GM23338 (cell line): Measurements from ENCODE around the gene ISY1. TPM values are rescaled to one million over a fixed set of nuclear protein-coding genes. Genes with fewer than 3 reads are reported as not detected.

Experiments
- ATAC-seq: fragments of 200-7000 bp; cut with Tn5 transposase; 3 replicates; pipeline ENCODE4 v1.9.1; 2020
- DNase-seq: peaks from one replicate; pipeline ENCODE4 v3.0.0-alpha.2; 2015; ENCODE audit warnings: low spot score
- H2AFZ ChIP-seq: fragments of 200-600 bp; sonication (generic); 2 replicates; pipeline ENCODE4 v1.8.0; 2016; ENCODE audit warnings: antibody characterized with exemption, mild to moderate bottlenecking, moderate library complexity
- H3F3A ChIP-seq: fragments of 200-600 bp; sonication (generic); replicated peaks from 2 replicates; pipeline ENCODE4 v1.8.0; 2017; ENCODE audit warnings: antibody characterized with exemption, mixed run types, low read depth
- H3K27ac ChIP-seq: fragments of 200-600 bp; sonication (generic); 2 replicates; pipeline ENCODE4 v1.6.1; 2016; ENCODE audit warnings: low read depth
- H3K27me3 ChIP-seq: fragments of 200-600 bp; sonication (generic); 2 replicates; pipeline ENCODE4 v1.8.0; 2016; ENCODE audit warnings: mild to moderate bottlenecking, mixed run types, moderate library complexity; ENCODE audit not compliant: insufficient read depth
- H3K36me3 ChIP-seq: fragments of 200-600 bp; sonication (generic); 2 replicates; pipeline ENCODE4 v1.8.0; 2016; ENCODE audit warnings: mild to moderate bottlenecking; ENCODE audit not compliant: insufficient read depth
- H3K4me1 ChIP-seq: fragments of 200-600 bp; sonication (generic); 2 replicates; pipeline ENCODE4 v1.8.0; 2016; ENCODE audit warnings: mild to moderate bottlenecking, moderate library complexity; ENCODE audit not compliant: insufficient read depth
- H3K4me2 ChIP-seq: fragments of 200-600 bp; sonication (generic); 2 replicates; pipeline ENCODE4 v1.7.1; 2017; ENCODE audit warnings: mixed run types
- H3K4me3 ChIP-seq: fragments of 200-600 bp; sonication (generic); 2 replicates; pipeline ENCODE4 v1.6.1; 2016; ENCODE audit warnings: mixed run types
- H3K79me2 ChIP-seq: fragments of 200-600 bp; sonication (generic); replicated peaks from 2 replicates; pipeline ENCODE4 v1.8.0; 2017; ENCODE audit warnings: mild to moderate bottlenecking; ENCODE audit not compliant: insufficient read depth
- H3K9me2 ChIP-seq: fragments of 200-600 bp; sonication (generic); 2 replicates; pipeline ENCODE4 v1.8.0; 2017; ENCODE audit not compliant: insufficient read depth
- H4K20me1 ChIP-seq: fragments of 200-600 bp; sonication (generic); replicated peaks from 2 replicates; pipeline ENCODE4 v1.8.0; 2017; ENCODE audit warnings: mild to moderate bottlenecking; ENCODE audit not compliant: insufficient read depth
- H3K27ac Mint-ChIP-seq: 2 replicates; pipeline ENCODE4 v1.8.0; 2020; ENCODE audit warnings: inconsistent platforms, mild to moderate bottlenecking, moderate library complexity, mixed read lengths
- H3K27me3 Mint-ChIP-seq: 3 replicates; pipeline ENCODE4 v1.8.0; 2022; ENCODE audit warnings: low read depth, mild to moderate bottlenecking, moderate library complexity, mixed read lengths, inconsistent platforms; ENCODE audit not compliant: insufficient read depth, poor library complexity
- H3K36me3 Mint-ChIP-seq: 3 replicates; pipeline ENCODE4 v1.8.0; 2021; ENCODE audit warnings: low read depth, mild to moderate bottlenecking, inconsistent platforms, moderate library complexity, mixed read lengths
- H3K4me1 Mint-ChIP-seq: 3 replicates; pipeline ENCODE4 v1.8.0; 2020; ENCODE audit warnings: mild to moderate bottlenecking, inconsistent platforms, mixed read lengths
- H3K4me3 Mint-ChIP-seq: 3 replicates; pipeline ENCODE4 v1.8.0; 2021; ENCODE audit warnings: moderate library complexity, mild to moderate bottlenecking, inconsistent platforms, mixed read lengths
- H3K9me3 Mint-ChIP-seq: 3 replicates; pipeline ENCODE4 v1.8.0; 2020; ENCODE audit warnings: moderate library complexity, mild to moderate bottlenecking, inconsistent platforms, mixed read lengths
- CREB1 ChIP-seq: fragments of 250-450 bp; sonication (Bioruptor Pico); IDR thresholded peaks from 2 replicates; pipeline ENCODE4 v1.5.0; 2020; ENCODE audit warnings: low read depth, mild to moderate bottlenecking, moderate library complexity
- CTCF ChIP-seq, 2 experiments: fragments of 200-600 bp in 1 of 2; sonication (generic) in 1 of 2; conservative IDR thresholded peaks; 2 replicates each; pipeline versions ENCODE4 v1.5.1 to v1.6.1; 2016 to 2017; ENCODE audit warnings: antibody characterized with exemption in 2 of 2, low read depth in 2 of 2, mild to moderate bottlenecking in 2 of 2, moderate library complexity in 1 of 2
- ETS1 ChIP-seq: IDR thresholded peaks from 2 replicates; pipeline ENCODE4 v1.6.1; 2016; ENCODE audit warnings: antibody characterized with exemption
- EZH2phosphoT487 ChIP-seq: fragments of 200-600 bp; sonication (generic); IDR thresholded peaks from one replicate; pipeline ENCODE4 v1.8.1; 2018; ENCODE audit warnings: antibody characterized with exemption; ENCODE audit not compliant: unreplicated experiment
- JUNB ChIP-seq: IDR thresholded peaks from one replicate; pipeline ENCODE4 v1.6.1; 2016; ENCODE audit warnings: antibody characterized with exemption; ENCODE audit not compliant: unreplicated experiment
- NANOG ChIP-seq: IDR thresholded peaks from 2 replicates; pipeline ENCODE4 v1.6.1; 2016; ENCODE audit warnings: antibody characterized with exemption, borderline replicate concordance
- POLR2AphosphoS5 ChIP-seq: IDR thresholded peaks from 2 replicates; pipeline ENCODE4 v1.6.1; 2016; ENCODE audit warnings: antibody characterized with exemption, low read depth
- REST ChIP-seq: IDR thresholded peaks from one replicate; pipeline ENCODE4 v1.6.1; 2018; ENCODE audit warnings: antibody characterized with exemption; ENCODE audit not compliant: unreplicated experiment
- ZNF114 ChIP-seq: fragments of 250-450 bp; sonication (Bioruptor Pico); IDR thresholded peaks from 2 replicates; pipeline ENCODE4 v1.5.0; 2020; ENCODE audit warnings: mild to moderate bottlenecking, moderate library complexity
- polyA plus RNA-seq: library from polyadenylated mRNA; unstranded; fragments of >200 nt; fragmentation: Nextera tagmentation; extraction: Ambion mirVana; gene quantifications from 2 replicates; pipeline ENCODE4 v1.2.1, GENCODE V29; 2016
- total RNA-seq: library from RNA; depleted of rRNA; stranded (reverse); fragments of >200 nt; shearing (Covaris generic); gene quantifications from 2 replicates; pipeline ENCODE4 v1.2.3, GENCODE V29; 2014

Gene ISY1
- total and polyA plus RNA-seq, 2 experiments from 2014 or later = 11.3 to 23.6 TPM

- Mint-ChIP-seq H3K4me3 (no peak overlapping the region), H3K27ac (no peak overlapping the region), H3K9me3 (no peaks in the 10 kb centered on the region), H3K4me1 (peaks cover 3% of the 10 kb centered on the region; the same call in 1 of the 3 replicates), H3K36me3 (peaks cover 88% of the 10 kb centered on the region), H3K27me3 (peaks cover 5% of the 10 kb centered on the region)
- Histone ChIP-seq H3K27me3 (no peaks in the 10 kb centered on the region), H3F3A (peaks cover 27% of the 10 kb centered on the region), H3K9me2 (no peaks in the 10 kb centered on the region), H3K4me2 (no peak overlapping the region), H3K4me3 (no peak overlapping the region), H2AFZ (no peak overlapping the region), H3K36me3 (peaks cover 34% of the 10 kb centered on the region), H3K79me2 (peaks cover 90% of the 10 kb centered on the region), H4K20me1 (peaks cover 78% of the 10 kb centered on the region), H3K27ac (no peak overlapping the region), H3K4me1 (no peaks in the 10 kb centered on the region)
- TF ChIP-seq CTCF (conservative IDR thresholded peaks at IDR 0.05; ENCODE audit: low read depth in 2 of 2) (no peak), CREB1 (CRISPR knock-in tag) (no peak), POLR2AphosphoS5 (no peak), ZNF114 (CRISPR knock-in tag) (no peak), NANOG (no peak), EZH2phosphoT487 (no peak), ETS1 (no peak), REST (no peak), JUNB (no peak)
- DNase-seq (no peak), ATAC-seq (no peak)
Measured at GRCh38 chr3:129173206-129173605, 12.3 kb upstream of the ISY1 start.
